Dendritic cell treated with granulocyte-macrophage colony-stimulating factor and Interleukin-4, amounts not matched to agents 40 ng/mL and 50 ng/mL, for 4 days (primary cell): Measurements from ENCODE around the gene DUSP22.
"Not testable (repeated sequence)": the region's sequence is repeated elsewhere in the genome, so short reads cannot be mapped to it uniquely, and the experiment has no call there.

ENCODE experiments used
- H3K27ac Mint-ChIP-seq: one replicate; pipeline ENCODE4 v1.8.0; 2022; ENCODE audit warnings: mild to moderate bottlenecking, mixed read lengths
- H3K27me3 Mint-ChIP-seq: one replicate; pipeline ENCODE4 v1.8.0; 2022; ENCODE audit warnings: mild to moderate bottlenecking, mixed read lengths
- H3K36me3 Mint-ChIP-seq: one replicate; pipeline ENCODE4 v1.8.0; 2022; ENCODE audit warnings: low read depth, mixed read lengths
- H3K4me1 Mint-ChIP-seq: one replicate; pipeline ENCODE4 v1.8.0; 2022; ENCODE audit warnings: low read depth, mixed read lengths
- H3K4me3 Mint-ChIP-seq: one replicate; pipeline ENCODE4 v1.8.0; 2022; ENCODE audit warnings: mild to moderate bottlenecking, moderate library complexity, mixed read lengths
- H3K9me3 Mint-ChIP-seq: one replicate; pipeline ENCODE4 v1.8.0; 2022; ENCODE audit warnings: mixed read lengths
- intact Hi-C: fragments of 100-400 bp; cut with micrococcal nuclease; formaldehyde crosslinking; loops from one replicate; pipeline ENCODE4 v1.15.0; 2022

Gene DUSP22

DNA sequence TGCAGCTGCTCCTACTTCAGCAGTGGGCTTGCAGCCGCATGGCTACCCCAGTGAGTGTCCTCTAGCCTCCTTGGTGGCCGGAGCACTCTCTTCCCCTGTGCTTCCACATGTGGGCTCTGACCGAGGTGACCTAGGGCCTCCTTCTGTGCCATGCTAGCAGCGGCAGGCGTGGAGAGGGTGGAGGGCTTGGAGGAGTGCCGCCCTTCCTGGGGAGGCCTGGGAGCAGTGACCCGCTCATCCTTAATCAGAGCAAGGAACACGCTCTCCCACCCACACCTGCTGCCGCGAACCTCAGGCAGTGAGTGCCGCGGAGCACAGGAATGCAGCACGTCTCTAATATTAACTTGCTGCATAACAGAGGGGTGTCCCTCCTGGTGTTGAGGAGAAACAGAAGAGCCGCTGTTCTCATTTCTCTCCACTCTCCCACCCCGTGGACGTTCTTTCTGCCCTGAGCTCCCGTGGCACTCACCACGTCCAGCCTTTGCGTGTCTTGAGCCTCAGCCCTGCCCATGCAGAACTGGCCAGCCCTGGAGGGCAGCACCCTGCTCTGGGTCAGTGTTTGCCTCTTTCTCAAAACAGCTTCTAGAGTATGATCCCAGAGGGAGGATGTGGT lies 31.9 kb downstream of the DUSP22 start:
- Mint-ChIP-seq H3K27ac (no peak overlapping the region), H3K4me1 (peaks cover 17% of the 10 kb centered on the region), H3K4me3 (no peak overlapping the region), H3K36me3 (peaks cover 38% of the 10 kb centered on the region), H3K9me3 (no peaks in the 10 kb centered on the region), H3K27me3 (peaks cover 2% of the 10 kb centered on the region)
- intact Hi-C loops, result no loop called here

- peaks cover 2% of the 10 kb centered on the region for H3K27me3 Mint-ChIP-seq
- no peak overlapping the region for H3K27ac Mint-ChIP-seq
- H3K4me1 Mint-ChIP-seq, result peaks cover 17% of the 10 kb centered on the region
- intact Hi-C loops, result no loop called here
- H3K4me3 Mint-ChIP-seq, result no peak overlapping the region
- H3K9me3 Mint-ChIP-seq, result no peaks in the 10 kb centered on the region
- peaks cover 38% of the 10 kb centered on the region for H3K36me3 Mint-ChIP-seq
Measured at GRCh38 chr6:324729-325125, 32.4 kb downstream of the DUSP22 start.

DNA sequence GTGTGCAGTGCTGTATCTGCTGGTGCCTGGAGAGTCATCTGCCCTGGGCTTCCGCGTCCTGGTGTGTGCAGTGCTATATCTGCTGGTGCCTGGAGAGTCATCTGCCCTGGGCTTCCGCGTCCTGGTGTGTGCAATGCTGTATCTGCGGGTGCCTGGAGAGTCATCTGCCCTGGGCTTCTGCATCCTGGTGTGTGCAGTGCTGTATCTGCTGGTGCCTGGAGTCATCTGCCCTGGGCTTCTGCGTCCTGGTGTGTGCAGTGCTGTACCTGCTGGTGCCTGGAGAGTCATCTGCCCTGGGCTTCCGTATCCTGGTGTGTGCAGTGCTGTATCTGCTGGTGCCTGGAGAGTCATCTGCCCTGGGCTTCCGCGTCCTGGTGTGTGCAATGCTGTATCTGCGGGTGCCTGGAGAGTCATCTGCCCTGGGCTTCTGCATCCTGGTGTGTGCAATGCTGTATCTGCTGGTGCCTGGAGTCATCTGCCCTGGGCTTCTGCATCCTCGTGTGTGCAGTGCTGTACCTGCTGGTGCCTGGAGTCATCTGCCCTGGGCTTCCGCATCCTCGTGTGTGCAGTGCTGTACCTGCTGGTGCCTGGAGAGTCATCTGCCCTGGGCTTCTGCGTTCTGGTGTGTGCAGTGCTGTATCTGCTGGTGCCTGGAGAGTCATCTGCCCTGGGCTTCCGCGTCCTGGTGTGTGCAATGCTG lies 33.0 kb downstream of the DUSP22 start:
- H3K36me3 Mint-ChIP-seq, result peaks cover 38% of the 10 kb centered on the region
- intact Hi-C loops, H3K27me3 Mint-ChIP-seq, H3K4me3 Mint-ChIP-seq, H3K9me3 Mint-ChIP-seq, H3K27ac Mint-ChIP-seq: not testable (repeated sequence)
- peaks cover 17% of the 10 kb centered on the region for H3K4me1 Mint-ChIP-seq

DNA sequence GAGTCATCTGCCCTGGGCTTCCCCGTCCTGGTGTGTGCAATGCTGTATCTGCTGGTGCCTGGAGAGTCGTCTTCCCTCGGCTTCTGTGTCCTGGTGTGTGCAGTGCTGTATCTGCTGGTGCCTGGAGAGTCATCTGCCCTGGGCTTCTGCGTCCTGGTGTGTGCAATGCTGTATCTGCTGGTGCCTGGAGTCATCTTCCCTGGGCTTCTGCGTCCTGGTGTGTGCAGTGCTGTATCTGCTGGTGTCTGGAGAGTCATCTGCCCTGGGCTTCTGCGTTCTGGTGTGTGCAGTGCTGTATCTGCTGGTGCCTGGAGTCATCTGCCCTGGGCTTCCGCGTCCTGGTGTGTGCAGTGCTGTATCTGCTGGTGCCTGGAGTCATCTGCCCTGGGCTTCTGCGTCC lies 33.8 kb downstream of the DUSP22 start:
- intact Hi-C loops, H3K27me3 Mint-ChIP-seq, H3K9me3 Mint-ChIP-seq, H3K27ac Mint-ChIP-seq, H3K4me3 Mint-ChIP-seq: not testable (repeated sequence)
- Mint-ChIP-seq H3K36me3 (peaks cover 38% of the 10 kb centered on the region), H3K4me1 (peaks cover 17% of the 10 kb centered on the region)

GRCh38 chr6:326896-327537 lies 34.7 kb downstream of the DUSP22 start:
- Mint-ChIP-seq H3K9me3 (no peaks in the 10 kb centered on the region), H3K4me1 (peaks cover 17% of the 10 kb centered on the region), H3K27ac (no peak overlapping the region), H3K4me3 (peak overlapping the region; percentile 24), H3K36me3 (peaks cover 38% of the 10 kb centered on the region), H3K27me3 (peaks cover 2% of the 10 kb centered on the region)
- intact Hi-C loops, result no loop called here

DNA sequence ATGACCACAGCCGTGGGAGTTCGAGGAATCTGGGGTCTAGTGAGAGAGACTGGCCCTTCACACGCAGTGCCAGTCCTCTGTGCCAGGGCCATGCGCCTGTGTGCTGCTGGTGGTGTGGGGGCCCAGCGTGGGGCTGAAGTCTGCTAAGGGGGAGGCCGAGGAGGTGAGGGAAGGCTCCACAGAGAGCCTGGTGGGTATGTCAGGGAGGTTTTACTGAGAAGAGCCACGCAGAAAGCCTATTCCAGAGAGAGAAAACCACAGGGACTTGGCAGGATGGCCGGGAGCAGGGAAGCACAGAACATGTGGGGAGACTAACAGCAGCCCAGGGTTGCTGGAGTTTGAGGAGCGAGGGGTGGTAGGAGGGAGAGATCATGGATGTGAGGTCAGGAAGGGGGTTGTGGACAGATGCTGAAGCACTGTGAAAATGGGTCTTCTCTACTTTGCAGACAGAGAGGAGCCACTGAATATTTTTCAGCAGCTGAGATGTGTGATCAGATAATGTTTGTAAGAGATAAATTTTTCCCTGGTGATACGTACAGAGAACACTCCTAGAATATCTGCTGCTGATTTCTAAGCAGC lies 35.3 kb downstream of the DUSP22 start:
- intact Hi-C loops, result no loop called here
- Mint-ChIP-seq H3K27ac (no peak overlapping the region), H3K27me3 (peaks cover 2% of the 10 kb centered on the region)

DNA sequence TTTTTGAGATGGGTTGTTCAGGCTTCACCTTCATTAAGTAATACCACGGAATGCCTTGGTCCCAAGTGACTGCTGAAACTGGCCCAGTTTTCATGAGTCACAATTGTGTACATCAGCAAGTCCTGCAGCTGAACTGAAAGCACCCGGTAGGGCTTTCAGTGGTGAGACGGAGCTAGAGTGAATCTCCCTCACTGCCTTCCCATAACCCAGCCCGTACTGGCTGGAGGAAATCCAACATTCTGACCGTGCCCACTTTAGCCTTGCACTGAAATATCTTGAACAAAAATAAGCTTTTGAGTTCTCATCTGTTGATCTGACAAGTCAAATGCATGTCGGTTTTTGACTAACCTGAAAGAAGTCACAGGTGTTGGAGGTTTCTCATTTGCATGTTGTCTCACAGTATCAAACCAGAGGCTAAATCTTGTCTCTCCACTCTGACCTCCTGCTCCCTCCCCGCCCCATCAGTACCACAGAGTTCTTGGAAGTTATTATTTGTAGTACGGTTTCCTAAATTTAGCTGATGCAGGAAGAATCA lies 35.9 kb downstream of the DUSP22 start:
- H3K9me3 Mint-ChIP-seq, result no peaks in the 10 kb centered on the region
- peaks cover 15% of the 10 kb centered on the region for H3K4me1 Mint-ChIP-seq
- H3K27me3 Mint-ChIP-seq, result peaks cover 2% of the 10 kb centered on the region
- intact Hi-C loops, result no loop called here
- H3K27ac Mint-ChIP-seq, result no peak overlapping the region
- peaks cover 38% of the 10 kb centered on the region for H3K36me3 Mint-ChIP-seq
- no peak overlapping the region for H3K4me3 Mint-ChIP-seq

More for the DNA sequence above, 35.3 kb downstream of the DUSP22 start:
- Mint-ChIP-seq H3K36me3 (peaks cover 38% of the 10 kb centered on the region), H3K4me3 (peak overlapping the region; percentile 24), H3K9me3 (no peaks in the 10 kb centered on the region), H3K4me1 (peaks cover 17% of the 10 kb centered on the region)

DNA sequence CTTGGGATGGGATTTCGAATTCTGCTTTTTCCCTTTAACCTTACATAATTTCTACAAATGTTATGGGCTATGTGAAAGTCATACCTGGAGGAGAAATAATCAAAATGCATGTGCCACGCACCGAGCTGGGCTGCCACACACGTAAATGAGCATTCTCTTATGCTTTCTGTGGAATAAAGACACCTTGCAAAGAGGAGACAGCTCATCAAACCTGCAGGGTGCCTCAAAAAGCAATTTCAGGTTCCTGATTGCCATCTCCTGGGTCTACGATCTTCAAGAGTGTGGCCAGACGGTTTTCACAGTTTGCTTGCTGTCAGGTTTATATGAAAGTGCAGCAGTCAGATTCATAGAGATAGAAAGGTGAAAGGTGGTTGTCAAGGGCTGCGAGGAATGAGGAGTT lies 36.6 kb downstream of the DUSP22 start:
- no peak overlapping the region for H3K27ac Mint-ChIP-seq
- H3K27me3 Mint-ChIP-seq, result peaks cover 2% of the 10 kb centered on the region
- H3K9me3 Mint-ChIP-seq, result no peaks in the 10 kb centered on the region
- intact Hi-C loops, result no loop called here
- no peak overlapping the region for H3K4me3 Mint-ChIP-seq
- H3K4me1 Mint-ChIP-seq, result peaks cover 7% of the 10 kb centered on the region
- peaks cover 38% of the 10 kb centered on the region for H3K36me3 Mint-ChIP-seq

DNA sequence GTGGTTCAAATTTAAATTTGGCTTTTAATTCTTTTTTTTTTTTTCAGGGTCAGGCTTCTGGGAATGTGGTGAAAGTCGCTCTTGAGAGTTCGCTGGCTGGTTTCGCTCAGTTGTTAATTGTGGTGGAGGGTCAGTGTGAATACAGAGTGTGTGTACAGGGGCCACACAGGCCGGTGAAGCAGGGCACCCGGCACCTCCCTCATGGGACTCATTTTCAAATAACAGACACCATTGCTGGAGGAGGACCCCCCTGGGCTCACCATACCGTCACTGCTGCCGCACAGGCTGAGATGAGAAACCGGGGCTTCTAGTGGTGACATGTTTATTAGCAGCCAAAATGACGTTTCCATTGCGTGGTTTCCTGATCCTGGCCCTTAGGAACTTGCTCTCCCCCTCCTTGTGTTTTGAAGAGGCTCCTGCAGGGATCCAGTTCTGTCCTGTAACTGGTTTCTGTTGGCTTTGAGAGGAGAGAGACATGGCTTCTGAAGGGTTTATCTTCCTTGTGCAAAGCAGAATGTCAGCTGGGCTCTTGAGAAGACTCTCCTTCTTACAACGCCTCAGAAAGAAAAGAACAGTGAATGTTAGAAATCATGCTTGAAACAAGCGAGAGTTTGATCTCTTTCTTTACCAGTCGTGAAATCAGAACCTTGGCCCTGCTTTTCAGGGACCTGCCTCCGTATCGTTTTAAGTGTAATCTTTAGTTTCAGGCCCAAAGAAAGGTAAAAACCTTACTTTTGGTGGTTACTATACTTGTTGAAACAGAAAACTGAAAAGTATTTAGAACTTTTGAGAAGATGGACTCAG lies 37.8 kb downstream of the DUSP22 start:
- intact Hi-C loops, result no loop called here
- peaks cover 3% of the 10 kb centered on the region for H3K4me1 Mint-ChIP-seq
- no peaks in the 10 kb centered on the region for H3K9me3 Mint-ChIP-seq
- H3K36me3 Mint-ChIP-seq, result peaks cover 29% of the 10 kb centered on the region
- peaks cover 2% of the 10 kb centered on the region for H3K27me3 Mint-ChIP-seq
- no peak overlapping the region for H3K27ac Mint-ChIP-seq
- no peak overlapping the region for H3K4me3 Mint-ChIP-seq

- no peaks in the 10 kb centered on the region for H3K9me3 Mint-ChIP-seq
- peaks cover 2% of the 10 kb centered on the region for H3K27me3 Mint-ChIP-seq
- intact Hi-C loops, result no loop called here
- H3K36me3 Mint-ChIP-seq, result peaks cover 23% of the 10 kb centered on the region
- H3K27ac Mint-ChIP-seq, result no peak overlapping the region
- peaks cover 11% of the 10 kb centered on the region for H3K4me1 Mint-ChIP-seq
- H3K4me3 Mint-ChIP-seq, result no peak overlapping the region
Measured at GRCh38 chr6:330948-331347, 38.7 kb downstream of the DUSP22 start.

DNA sequence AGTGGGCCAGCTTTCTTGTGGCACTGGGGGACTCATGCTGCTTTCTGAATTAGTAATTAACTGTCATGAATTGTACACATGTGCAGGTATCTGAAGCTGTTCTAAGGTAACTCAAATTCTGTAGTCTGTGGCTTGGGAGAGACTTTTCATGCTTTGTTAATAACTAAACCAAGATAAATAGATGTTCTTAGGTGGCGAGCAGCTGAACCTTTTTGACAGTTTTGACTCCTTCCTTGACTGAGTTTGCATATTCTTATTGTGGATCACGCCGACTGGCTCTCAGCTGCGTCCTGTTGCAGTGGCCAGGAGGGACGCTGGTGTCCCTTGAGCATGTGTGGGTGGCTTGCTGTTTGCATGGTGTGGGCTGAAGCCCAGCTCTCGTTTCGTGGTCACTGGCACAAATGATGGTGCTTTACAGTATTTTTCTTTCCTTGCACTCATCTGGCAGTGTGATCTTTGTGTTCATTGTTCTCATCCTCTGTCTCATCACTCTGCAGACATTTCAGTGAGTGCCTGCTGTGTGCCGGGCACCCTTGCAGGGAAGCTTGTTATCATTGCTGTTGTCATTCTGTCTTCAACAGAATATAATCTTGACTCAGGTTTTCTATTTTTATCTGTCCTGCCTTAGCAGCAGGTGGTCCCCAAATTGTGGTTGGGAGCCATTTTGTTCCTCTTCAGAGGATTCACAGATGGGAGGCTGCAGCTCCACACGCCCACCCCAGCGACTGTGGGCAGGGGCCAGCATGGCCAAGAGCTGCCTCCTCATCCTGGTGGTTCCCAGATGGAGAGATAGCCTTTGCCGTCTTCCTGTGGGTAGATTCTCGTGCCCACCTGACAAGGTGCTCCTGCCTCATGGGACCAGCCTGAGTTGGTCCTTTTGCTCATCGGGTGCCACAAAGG lies 39.6 kb downstream of the DUSP22 start:
- Mint-ChIP-seq H3K9me3 (no peaks in the 10 kb centered on the region), H3K27ac (no peak overlapping the region), H3K36me3 (peaks cover 21% of the 10 kb centered on the region), H3K27me3 (peaks cover 2% of the 10 kb centered on the region), H3K4me3 (no peak overlapping the region), H3K4me1 (peaks cover 21% of the 10 kb centered on the region)
- intact Hi-C loops, result no loop called here

DNA sequence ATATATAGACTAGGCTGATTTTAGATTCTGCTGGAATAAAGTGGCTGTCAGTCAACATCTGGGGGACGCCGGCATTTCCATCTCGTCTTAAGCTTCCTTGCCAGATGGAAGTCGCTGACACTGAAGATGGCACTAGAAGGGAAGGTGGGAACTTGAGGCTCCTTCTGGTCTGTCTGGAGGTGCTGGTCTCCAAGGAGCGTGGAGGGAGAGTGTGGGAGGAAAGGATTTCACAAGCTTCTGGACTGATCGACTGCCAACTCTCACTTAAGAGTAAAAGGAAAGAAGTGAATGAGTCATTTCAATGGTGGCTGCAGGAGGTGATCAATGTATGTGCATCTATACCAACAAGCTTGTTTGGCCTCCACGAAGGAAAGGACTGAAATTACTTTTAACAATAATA lies 40.4 kb downstream of the DUSP22 start:
- Mint-ChIP-seq H3K27me3 (no peaks in the 10 kb centered on the region), H3K36me3 (peaks cover 13% of the 10 kb centered on the region), H3K4me1 (peaks cover 28% of the 10 kb centered on the region), H3K27ac (no peak overlapping the region), H3K4me3 (no peak overlapping the region), H3K9me3 (no peaks in the 10 kb centered on the region)
- intact Hi-C loops, result no loop called here
